Calu3 (cell line): ENCODE results near the gene BTNL2. TPM values are rescaled to one million over a fixed set of nuclear protein-coding genes. Genes with fewer than 3 reads are reported as not detected.
A peak's percentile ranks its signal among the peaks of the same experiment; 100 is the strongest.

Experiments used
- Bru-seq: library from RNA; stranded (reverse); fragments of 400-500 nt; gene quantifications from one replicate; lab custom pipeline; 2021; lab: Mats Ljungman, UMichigan
- BruChase-seq, 2 experiments: library from RNA; stranded (reverse); fragments of 400-500 nt; gene quantifications; one replicate each; lab custom pipeline; 2021; lab: Mats Ljungman, UMichigan
- BruUV-seq: library from RNA; stranded (reverse); fragments of 400-500 nt; replicated peaks from 2 replicates; lab custom pipeline; 2021; lab: Mats Ljungman, UMichigan
- CTCF ChIA-PET: fragments of 300-600 bp; sonication (Branson Sonifier 250); formaldehyde crosslinking; loops from one replicate; lab custom pipeline; 2022; ENCODE audit warnings: antibody characterized with exemption; lab: Charles Lee
- DNase-seq: peaks from one replicate; pipeline ENCODE4 v3.0.0; 2022
- H3K27ac Mint-ChIP-seq: one replicate; pipeline ENCODE4 v1.8.0; 2022; ENCODE audit warnings: mixed read lengths; ENCODE audit not compliant: unreplicated experiment
- H3K27me3 Mint-ChIP-seq: one replicate; pipeline ENCODE4 v1.8.0; 2022; ENCODE audit warnings: mixed read lengths; ENCODE audit not compliant: unreplicated experiment
- H3K36me3 Mint-ChIP-seq: one replicate; pipeline ENCODE4 v1.8.0; 2022; ENCODE audit warnings: mild to moderate bottlenecking, moderate library complexity, mixed read lengths; ENCODE audit not compliant: insufficient read depth, unreplicated experiment
- H3K4me1 Mint-ChIP-seq: one replicate; pipeline ENCODE4 v1.8.0; 2022; ENCODE audit warnings: mild to moderate bottlenecking, low read depth, mixed read lengths; ENCODE audit not compliant: unreplicated experiment
- H3K4me3 Mint-ChIP-seq: one replicate; pipeline ENCODE4 v1.8.0; 2022; ENCODE audit warnings: mild to moderate bottlenecking, low read depth, moderate library complexity, mixed read lengths; ENCODE audit not compliant: unreplicated experiment
- H3K9me3 Mint-ChIP-seq: one replicate; pipeline ENCODE4 v1.8.0; 2022; ENCODE audit warnings: low read depth, mixed read lengths; ENCODE audit not compliant: unreplicated experiment
- intact Hi-C: fragments of 100-400 bp; cut with micrococcal nuclease; formaldehyde crosslinking; loops from one replicate; pipeline ENCODE4 v1.10.0; 2022; ENCODE audit not compliant: unreplicated experiment
- long read RNA-seq: library from polyadenylated mRNA; stranded (forward); transcript quantifications from one replicate; pipeline ENCODE4 v2.0.0, GENCODE V29; 2022
- total RNA-seq: library from RNA; stranded (reverse); gene quantifications from 2 replicates; pipeline ENCODE4 v1.2.3, GENCODE V29; 2022
- TF ChIP-seq, protein P1 (sequence below): fragments of 200-600 bp; IDR thresholded peaks from one replicate; pipeline ENCODE4 v1.8.0; 2022; ENCODE audit warnings: antibody characterized with exemption; ENCODE audit not compliant: unreplicated experiment

BTNL2 gene
- total RNA-seq (not detected in 2 replicates), Bru-seq, nascent RNA (not detected), BruChase-seq, experiment 1, labeled RNA remaining after a 6-hour chase (percentile 6 among the genes with signal in this experiment), BruChase-seq, experiment 2, labeled RNA remaining after a 2-hour chase (not detected)
- long read RNA-seq = 0 reads

DNA sequence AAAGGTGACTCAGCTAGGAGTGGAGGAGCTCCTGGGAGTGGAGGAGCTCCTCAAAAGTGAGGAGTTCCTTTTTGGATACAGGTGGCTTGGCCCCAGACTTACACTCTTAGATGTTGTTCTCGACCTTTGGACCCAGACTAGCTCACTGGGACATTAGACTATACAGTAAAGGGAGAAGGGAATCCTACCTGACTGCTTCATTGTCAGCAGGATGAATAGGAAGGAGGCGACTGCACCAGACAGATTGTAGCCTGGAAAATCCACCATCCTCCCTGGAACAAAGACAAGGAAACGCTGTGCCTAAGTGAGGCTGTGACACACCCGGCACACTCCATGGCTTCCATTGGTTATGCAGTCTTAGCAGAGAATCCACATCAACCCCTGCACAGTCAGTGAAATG lies at the start of gene BTNL2:
Gene BTNL2 (minus strand): TSS at position 325 of the 400 bp plus-strand sequence. CDS start 58 bp downstream, at position 267.
- BruUV-seq = no TSS peak
- intact Hi-C loops = no loop called here
- TF ChIP-seq, protein P1, sequence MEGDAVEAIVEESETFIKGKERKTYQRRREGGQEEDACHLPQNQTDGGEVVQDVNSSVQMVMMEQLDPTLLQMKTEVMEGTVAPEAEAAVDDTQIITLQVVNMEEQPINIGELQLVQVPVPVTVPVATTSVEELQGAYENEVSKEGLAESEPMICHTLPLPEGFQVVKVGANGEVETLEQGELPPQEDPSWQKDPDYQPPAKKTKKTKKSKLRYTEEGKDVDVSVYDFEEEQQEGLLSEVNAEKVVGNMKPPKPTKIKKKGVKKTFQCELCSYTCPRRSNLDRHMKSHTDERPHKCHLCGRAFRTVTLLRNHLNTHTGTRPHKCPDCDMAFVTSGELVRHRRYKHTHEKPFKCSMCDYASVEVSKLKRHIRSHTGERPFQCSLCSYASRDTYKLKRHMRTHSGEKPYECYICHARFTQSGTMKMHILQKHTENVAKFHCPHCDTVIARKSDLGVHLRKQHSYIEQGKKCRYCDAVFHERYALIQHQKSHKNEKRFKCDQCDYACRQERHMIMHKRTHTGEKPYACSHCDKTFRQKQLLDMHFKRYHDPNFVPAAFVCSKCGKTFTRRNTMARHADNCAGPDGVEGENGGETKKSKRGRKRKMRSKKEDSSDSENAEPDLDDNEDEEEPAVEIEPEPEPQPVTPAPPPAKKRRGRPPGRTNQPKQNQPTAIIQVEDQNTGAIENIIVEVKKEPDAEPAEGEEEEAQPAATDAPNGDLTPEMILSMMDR = no peak
- Mint-ChIP-seq H3K4me1 (no peaks in the 10 kb centered on the region), H3K36me3 (no peaks in the 10 kb centered on the region), H3K27me3 (peaks cover 87% of the 10 kb centered on the region), H3K27ac (no peak within 1 kb of the TSS), H3K9me3 (no peaks in the 10 kb centered on the region), H3K4me3 (no peak within 1 kb of the TSS)
- no peak for DNase-seq
- CTCF ChIA-PET = interaction anchor here (0.7 to 1.6 kb wide), 2 partner anchors 162 to 293 kb away, joined by 3 to 6 read pairs; no protein-coding TSS in a partner anchor

GRCh38 chr6:32449088-32449736 lies 42.2 kb upstream of the BTNL2 start:
- Mint-ChIP-seq H3K27me3 (peaks cover 60% of the 10 kb centered on the region), H3K36me3 (no peaks in the 10 kb centered on the region), H3K27ac (peak overlapping the region; percentile 4), H3K9me3 (peaks cover 2% of the 10 kb centered on the region), H3K4me1 (peaks cover 15% of the 10 kb centered on the region), H3K4me3 (no peak overlapping the region)
- TF ChIP-seq, protein P1 = no peak
- no TSS peak for BruUV-seq
- intact Hi-C loops = no loop called here
- CTCF ChIA-PET = no interaction called here
- no peak for DNase-seq

DNA sequence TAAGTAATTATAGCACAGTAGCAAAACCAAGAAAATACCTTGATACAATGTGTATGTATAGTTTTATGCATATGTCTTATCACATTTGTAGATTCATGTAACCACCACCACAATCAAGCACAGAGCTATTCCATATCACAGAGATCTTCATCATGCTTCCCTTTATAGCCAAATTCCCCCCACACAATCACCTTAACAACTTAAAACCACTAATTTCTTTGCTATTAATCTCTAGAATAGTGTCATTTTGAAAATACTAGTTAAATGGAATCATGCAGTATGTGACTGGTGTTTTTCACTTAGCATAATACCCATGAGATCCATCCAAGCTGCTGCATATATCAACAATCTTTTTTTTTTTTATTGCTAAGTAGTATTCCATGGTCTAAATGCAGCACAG lies 41.0 kb upstream of the BTNL2 start:
- Mint-ChIP-seq H3K36me3 (no peaks in the 10 kb centered on the region), H3K27me3 (peaks cover 47% of the 10 kb centered on the region), H3K4me3 (no peak overlapping the region), H3K4me1 (peaks cover 15% of the 10 kb centered on the region), H3K9me3 (peaks cover 2% of the 10 kb centered on the region), H3K27ac (no peak overlapping the region)
- TF ChIP-seq, protein P1 = no peak
- no peak for DNase-seq
- BruUV-seq = no TSS peak
- intact Hi-C loops = no loop called here
- CTCF ChIA-PET = no interaction called here

DNA sequence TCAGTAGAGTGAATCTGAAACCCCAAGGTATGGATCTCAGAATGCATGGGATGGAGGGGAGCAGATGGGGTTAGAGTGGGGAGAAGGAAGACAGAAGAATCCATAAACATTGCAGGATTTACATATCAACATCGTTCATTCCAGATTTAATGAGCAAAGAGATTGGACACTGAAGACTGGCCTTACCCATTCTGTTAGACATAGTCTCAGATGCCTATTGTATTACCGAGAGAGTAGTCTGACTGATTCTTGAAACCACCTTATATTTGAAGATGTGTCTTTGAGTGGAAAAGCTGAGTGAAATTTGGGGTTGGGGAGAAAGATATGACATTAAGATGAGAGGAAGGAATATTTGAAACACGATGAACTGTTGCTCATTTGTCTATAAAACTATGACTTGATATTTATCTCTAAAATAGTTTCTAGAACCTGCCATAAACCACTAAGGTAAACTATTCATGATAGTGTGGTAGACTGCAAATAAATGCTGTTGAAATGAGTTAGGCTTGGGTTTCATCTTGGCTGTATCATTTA lies 38.4 kb upstream of the BTNL2 start:
- H3K9me3 Mint-ChIP-seq = no peaks in the 10 kb centered on the region
- CTCF ChIA-PET = no interaction called here
- DNase-seq = no peak
- intact Hi-C loops = no loop called here
- H3K4me1 Mint-ChIP-seq = peaks cover 10% of the 10 kb centered on the region
- TF ChIP-seq, protein P1 = no peak
- no TSS peak for BruUV-seq
- H3K4me3 Mint-ChIP-seq = no peak overlapping the region
- H3K27me3 Mint-ChIP-seq = peaks cover 21% of the 10 kb centered on the region
- H3K27ac Mint-ChIP-seq = no peak overlapping the region
- peaks cover under 1% of the 10 kb centered on the region for H3K36me3 Mint-ChIP-seq
